HFFc6 (cell line): ENCODE results near the gene RPRD1B. TPM values are rescaled to one million over a fixed set of nuclear protein-coding genes. Genes with fewer than 3 reads are reported as not detected.

Experiments
- DNase-seq: peaks from one replicate; pipeline ENCODE4 v3.0.0-alpha.2; 2018
- H3K27ac Mint-ChIP-seq: 2 replicates; pipeline ENCODE4 v1.8.0; 2020; ENCODE audit warnings: mild to moderate bottlenecking, mixed read lengths
- H3K27me3 Mint-ChIP-seq: 2 replicates; pipeline ENCODE4 v1.8.0; 2021; ENCODE audit warnings: mild to moderate bottlenecking, moderate library complexity, mixed read lengths; ENCODE audit not compliant: insufficient read depth
- H3K36me3 Mint-ChIP-seq: 2 replicates; pipeline ENCODE4 v1.8.0; 2021; ENCODE audit warnings: low read depth, mixed read lengths
- H3K4me1 Mint-ChIP-seq: 2 replicates; pipeline ENCODE4 v1.8.0; 2020; ENCODE audit warnings: low read depth, mixed read lengths
- H3K4me3 Mint-ChIP-seq: 2 replicates; pipeline ENCODE4 v1.8.0; 2020; ENCODE audit warnings: mild to moderate bottlenecking, moderate library complexity, mixed read lengths
- H3K9me3 Mint-ChIP-seq: 2 replicates; pipeline ENCODE4 v1.8.0; 2020; ENCODE audit warnings: mild to moderate bottlenecking, mixed read lengths
- CTCF ChIP-seq: fragments of 200-600 bp; sonication (generic); IDR thresholded peaks from 2 replicates; pipeline ENCODE4 v1.5.0; 2021; ENCODE audit warnings: antibody characterized with exemption, mild to moderate bottlenecking
- total RNA-seq, 6 experiments: library from RNA; stranded (reverse); fragmentation: NEBNext Ultra II Directional; extraction: Animal tissue kit (Norgen Biotek cat#: 25700); gene quantifications; 2 replicates in 1 of 6; 3 replicates in 5 of 6; pipeline ENCODE4 v1.2.3, GENCODE V29; 2021

RPRD1B gene
- total RNA-seq, 6 experiments from 2014 or later = 15.9 to 20.2 (median 19.2) TPM

- no peaks in the 10 kb centered on the region; the same call in none of the 2 replicates for H3K27me3 Mint-ChIP-seq
- H3K4me3 Mint-ChIP-seq = no peak overlapping the region
- no peak for TF ChIP-seq CTCF
- DNase-seq = no peak
- no peaks in the 10 kb centered on the region for H3K9me3 Mint-ChIP-seq
- H3K27ac Mint-ChIP-seq = no peak overlapping the region
- peaks cover 36% of the 10 kb centered on the region for H3K36me3 Mint-ChIP-seq
- H3K4me1 Mint-ChIP-seq = peaks cover 49% of the 10 kb centered on the region
These were observed 104.7 kb downstream of the RPRD1B start for GRCh38 chr20:38138086-38138778.

GRCh38 chr20:38139156-38139912 lies 105.8 kb downstream of the RPRD1B start:
- no peak for DNase-seq
- no peak overlapping the region for H3K4me3 Mint-ChIP-seq
- peaks cover 49% of the 10 kb centered on the region for H3K4me1 Mint-ChIP-seq
- TF ChIP-seq CTCF = no peak
- no peak overlapping the region for H3K27ac Mint-ChIP-seq
- no peaks in the 10 kb centered on the region; the same call in none of the 2 replicates for H3K27me3 Mint-ChIP-seq
- H3K36me3 Mint-ChIP-seq = peaks cover 29% of the 10 kb centered on the region
- no peaks in the 10 kb centered on the region for H3K9me3 Mint-ChIP-seq

GRCh38 chr20:38139977-38140753 lies 106.6 kb downstream of the RPRD1B start:
- H3K9me3 Mint-ChIP-seq = no peaks in the 10 kb centered on the region
- TF ChIP-seq CTCF = no peak
- peaks cover 49% of the 10 kb centered on the region for H3K4me1 Mint-ChIP-seq
- no peak overlapping the region for H3K27ac Mint-ChIP-seq
- H3K36me3 Mint-ChIP-seq = peaks cover 29% of the 10 kb centered on the region
- no peak overlapping the region for H3K4me3 Mint-ChIP-seq
- DNase-seq = peak; percentile 11
- peaks cover 2% of the 10 kb centered on the region for H3K27me3 Mint-ChIP-seq

GRCh38 chr20:38141204-38141888 lies 107.8 kb downstream of the RPRD1B start:
- Mint-ChIP-seq H3K4me1 (peaks cover 53% of the 10 kb centered on the region), H3K36me3 (peaks cover 34% of the 10 kb centered on the region), H3K27me3 (peaks cover 2% of the 10 kb centered on the region), H3K4me3 (no peak overlapping the region), H3K9me3 (no peaks in the 10 kb centered on the region), H3K27ac (no peak overlapping the region)
- no peak for DNase-seq
- no peak for TF ChIP-seq CTCF

Other genes starting within 250 kb of the RPRD1B start
- under 1 TPM in 4 of 6 experiments, not detected in 2; 0.12 to 0.95 (median 0.55) TPM for gene VSTM2L, start 130.6 kb upstream of the RPRD1B start, total RNA-seq
- gene TTI1, start 290 bp upstream of the RPRD1B start, total RNA-seq = 10 to 100 TPM; 11.8 to 17.9 (median 14.1) TPM
- gene TGM2, start 131.5 kb downstream of the RPRD1B start, total RNA-seq = 100 to 1,000 TPM in 5 of 6 experiments, 10 to 100 TPM in 1; 99.6 to 430 (median 111) TPM
- 1 to 10 TPM; 1.2 to 4.4 (median 2.2) TPM for gene KIAA1755, start 227.0 kb downstream of the RPRD1B start, total RNA-seq